22Rv1 (cell line): Measurements from ENCODE around the gene USP15.

Experiments
- H3K27ac ChIP-seq: fragments of 450-650 bp; 2 replicates; pipeline ENCODE4 v1.5.1; 2017
- CTCF ChIP-seq: fragments of 450-650 bp; IDR thresholded peaks from 2 replicates; pipeline ENCODE4 v1.5.1; 2017; ENCODE audit warnings: mild to moderate bottlenecking
- ZFX ChIP-seq: fragments of 450-650 bp; IDR thresholded peaks from 2 replicates; pipeline ENCODE4 v1.6.1; 2017; ENCODE audit warnings: antibody characterized with exemption, borderline replicate concordance

USP15 gene

GRCh38 chr12:62224601-62225000 is 35.6 kb upstream of the USP15 start:
- no peak overlapping the region for H3K27ac ChIP-seq
- TF ChIP-seq CTCF: no peak
- TF ChIP-seq ZFX: no peak

DNA sequence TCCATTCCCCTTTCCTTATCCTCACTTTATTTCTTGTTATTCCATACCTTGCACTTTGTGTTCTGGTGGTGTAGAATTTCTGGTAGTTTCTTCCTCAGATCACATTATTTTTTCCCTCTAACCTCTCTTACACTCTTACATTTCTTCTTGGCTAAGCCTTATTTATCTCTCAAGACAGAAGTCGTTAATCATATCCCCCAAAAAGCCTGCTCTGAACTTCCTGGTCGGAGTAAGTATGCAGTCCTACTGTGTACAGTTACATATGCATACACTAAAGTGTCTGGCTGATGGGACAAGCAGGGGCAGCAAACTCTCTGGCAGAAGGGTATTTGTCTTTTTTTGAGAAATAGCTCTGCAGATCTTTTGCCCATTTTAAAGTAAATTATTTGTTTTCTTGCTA is 33.1 kb upstream of the USP15 start:
- H3K27ac ChIP-seq: no peak overlapping the region
- no peak for TF ChIP-seq ZFX
- TF ChIP-seq CTCF: no peak

GRCh38 chr12:62230652-62231051 is 29.6 kb upstream of the USP15 start:
- no peak overlapping the region for H3K27ac ChIP-seq
- TF ChIP-seq CTCF (no peak), ZFX (no peak)

- no peak overlapping the region for H3K27ac ChIP-seq
- TF ChIP-seq ZFX: no peak
Observed at GRCh38 chr12:62232143-62232729, 28.0 kb upstream of the USP15 start.

GRCh38 chr12:62233805-62234204 is 26.4 kb upstream of the USP15 start:
- H3K27ac ChIP-seq: no peak overlapping the region
- TF ChIP-seq CTCF (no peak), ZFX (no peak)

DNA sequence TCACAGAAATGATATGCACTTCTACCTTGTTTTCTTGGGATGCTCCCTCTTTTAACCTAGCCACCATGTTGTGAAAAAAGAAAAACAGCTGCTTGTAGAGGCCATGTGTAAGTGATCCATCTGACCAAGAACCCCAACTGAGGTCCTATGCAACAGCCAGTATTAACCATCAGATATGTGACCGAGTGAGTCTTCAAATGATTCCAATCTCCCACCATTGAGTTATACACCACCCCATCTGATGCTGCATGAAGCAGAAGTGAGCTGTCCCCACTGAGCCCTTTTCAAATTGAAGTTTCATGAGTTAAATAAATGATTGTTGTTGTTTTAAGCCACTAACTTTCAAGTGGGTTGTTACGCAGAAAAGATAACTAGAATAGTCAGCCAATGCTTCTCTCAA is 20.6 kb upstream of the USP15 start:
- no peak overlapping the region for H3K27ac ChIP-seq
- TF ChIP-seq ZFX (no peak), CTCF (no peak)

GRCh38 chr12:62247281-62248045 is 12.7 kb upstream of the USP15 start:
- no peak overlapping the region for H3K27ac ChIP-seq
- TF ChIP-seq ZFX: no peak

DNA sequence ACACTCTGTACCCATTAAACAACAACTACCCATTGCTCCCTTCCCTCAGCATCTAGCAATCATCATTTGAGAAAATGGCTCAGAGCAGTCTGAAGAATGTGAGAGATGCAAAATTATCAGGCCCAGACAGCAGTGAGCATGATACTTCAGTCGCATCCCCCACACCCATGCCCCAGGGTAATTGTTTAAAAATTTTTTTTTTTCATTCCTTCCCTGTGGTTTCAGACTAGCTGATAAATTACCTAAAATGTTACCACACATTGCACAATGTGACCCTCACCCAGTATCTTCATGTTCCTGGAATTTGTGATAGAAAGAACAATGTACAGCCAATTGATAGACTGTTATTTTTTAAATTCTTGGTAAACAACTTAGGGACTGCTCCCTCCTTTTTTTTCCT is 11.3 kb upstream of the USP15 start:
- H3K27ac ChIP-seq: no peak overlapping the region
- no peak for TF ChIP-seq ZFX
- TF ChIP-seq CTCF: no peak
